Endodermal cell (in vitro differentiated cells): Measurements from ENCODE around the gene IQCN. TPM values are rescaled to one million over a fixed set of nuclear protein-coding genes. Genes with fewer than 3 reads are reported as not detected.

ENCODE experiments used
- DNase-seq: peaks from one replicate; pipeline ENCODE4 v3.0.0-alpha.2; 2017
- H3K27ac ChIP-seq: 2 replicates; pipeline ENCODE4 v1.5.1; 2013; ENCODE audit warnings: mild to moderate bottlenecking, low read depth, low read length, moderate library complexity
- H3K27me3 ChIP-seq: 2 replicates; pipeline ENCODE4 v1.6.1; 2013; ENCODE audit warnings: mild to moderate bottlenecking, low read length, moderate library complexity; ENCODE audit not compliant: insufficient read depth, control insufficient read depth, poor library complexity, severe bottlenecking
- H3K36me3 ChIP-seq: 2 replicates; pipeline ENCODE4 v1.7.0; 2013; ENCODE audit warnings: mild to moderate bottlenecking, low read length, moderate library complexity; ENCODE audit not compliant: control insufficient read depth, insufficient read depth
- H3K4me1 ChIP-seq: one replicate; pipeline ENCODE4 v1.7.0; 2013; ENCODE audit warnings: low read length; ENCODE audit not compliant: control insufficient read depth, insufficient read depth
- H3K4me3 ChIP-seq: 2 replicates; pipeline ENCODE4 v1.5.1; 2013; ENCODE audit warnings: mild to moderate bottlenecking, low read length, moderate library complexity
- H3K9ac ChIP-seq: 2 replicates; pipeline ENCODE4 v1.6.1; 2013; ENCODE audit warnings: mild to moderate bottlenecking, low read length, moderate library complexity; ENCODE audit not compliant: poor library complexity, severe bottlenecking; ENCODE audit errors: extremely low read depth
- H3K9me3 ChIP-seq: 2 replicates; pipeline ENCODE4 v1.6.1; 2013; ENCODE audit warnings: mild to moderate bottlenecking, low read length, moderate library complexity; ENCODE audit not compliant: control insufficient read depth
- H3K27ac Mint-ChIP-seq: 2 replicates; pipeline ENCODE4 v1.8.0; 2020; ENCODE audit warnings: mixed read lengths
- H3K27me3 Mint-ChIP-seq: 2 replicates; pipeline ENCODE4 v1.8.0; 2021; ENCODE audit warnings: mild to moderate bottlenecking, mixed read lengths; ENCODE audit not compliant: insufficient read depth
- H3K36me3 Mint-ChIP-seq: 2 replicates; pipeline ENCODE4 v1.8.0; 2020; ENCODE audit warnings: low read depth, mixed read lengths
- H3K4me1 Mint-ChIP-seq: 2 replicates; pipeline ENCODE4 v1.8.0; 2020; ENCODE audit warnings: mixed read lengths
- H3K4me3 Mint-ChIP-seq: 2 replicates; pipeline ENCODE4 v1.8.0; 2020; ENCODE audit warnings: mild to moderate bottlenecking, moderate library complexity, mixed read lengths
- H3K9me3 Mint-ChIP-seq: 2 replicates; pipeline ENCODE4 v1.8.0; 2020; ENCODE audit warnings: mild to moderate bottlenecking, mixed read lengths
- CTCF ChIP-seq: fragments of 200-600 bp; sonication (generic); conservative IDR thresholded peaks from 2 replicates; pipeline ENCODE4 v1.5.0; 2021; ENCODE audit warnings: antibody characterized with exemption, mild to moderate bottlenecking
- WGBS, 2 experiments: methylation state at CpG; one replicate each; pipeline versions ENCODE4 v1.1.5 to v1.1.7; 2013; ENCODE audit warnings: missing lambda C conversion rate in 2 of 2, mixed read lengths in 1 of 2; ENCODE audit not compliant: insufficient coverage in 1 of 2, insufficient read length in 1 of 2; 5-methylcytosine and 5-hydroxymethylcytosine counted together
- total RNA-seq, 2 donors: library from RNA; stranded (reverse); fragmentation: NEBNext Ultra II Directional in 1 of 2; extraction: Animal tissue kit (Norgen Biotek cat#: 25700) in 1 of 2; gene quantifications; 2 replicates in 1 of 2; 3 replicates in 1 of 2; pipeline ENCODE4 v1.2.1, GENCODE V29; 2021

The IQCN gene
- total RNA-seq, 2 donors from 2014 or later, result 2.4 to 3.3 TPM

GRCh38 chr19:18229915-18230314 lies 44.3 kb downstream of the IQCN start:
- H3K27me3 Mint-ChIP-seq, result peaks cover 48% of the 10 kb centered on the region
- WGBS, 2 experiments, result 82 to 94% methylated on average over 3 to 4 of the region's 4 CpGs

GRCh38 chr19:18229474-18229873 lies 44.8 kb downstream of the IQCN start:
- Histone ChIP-seq H3K27ac (no peak overlapping the region), H3K36me3 (no peaks in the 10 kb centered on the region), H3K27me3 (peaks cover 46% of the 10 kb centered on the region), H3K4me3 (no peak overlapping the region), H3K9ac (no peak overlapping the region), H3K4me1 (no peaks in the 10 kb centered on the region), H3K9me3 (no peaks in the 10 kb centered on the region)
- Mint-ChIP-seq H3K9me3 (no peaks in the 10 kb centered on the region), H3K4me1 (peaks cover 12% of the 10 kb centered on the region), H3K27me3 (peaks cover 48% of the 10 kb centered on the region), H3K36me3 (no peaks in the 10 kb centered on the region), H3K27ac (no peak overlapping the region), H3K4me3 (no peak overlapping the region)
- peak; percentile 74 for TF ChIP-seq CTCF
- 78 to 83% methylated on average over 4 to 5 of the region's 5 CpGs for WGBS, 2 experiments
- DNase-seq, result no peak

More at GRCh38 chr19:18229915-18230314, 44.3 kb downstream of the IQCN start:
- Mint-ChIP-seq H3K9me3 (no peaks in the 10 kb centered on the region), H3K27ac (no peak overlapping the region), H3K4me3 (no peak overlapping the region), H3K36me3 (no peaks in the 10 kb centered on the region), H3K4me1 (peaks cover 8% of the 10 kb centered on the region)
- H3K4me3 ChIP-seq, result no peak overlapping the region
- H3K9me3 ChIP-seq, result no peaks in the 10 kb centered on the region
- no peaks in the 10 kb centered on the region for H3K36me3 ChIP-seq
- H3K4me1 ChIP-seq, result no peaks in the 10 kb centered on the region
- H3K27me3 ChIP-seq, result peaks cover 47% of the 10 kb centered on the region
- no peak overlapping the region for H3K27ac ChIP-seq
- no peak overlapping the region for H3K9ac ChIP-seq
- DNase-seq, result no peak
- no peak for TF ChIP-seq CTCF

GRCh38 chr19:18227781-18228271 lies 46.4 kb downstream of the IQCN start:
- H3K9me3 ChIP-seq, result no peaks in the 10 kb centered on the region
- no peak overlapping the region for H3K4me3 ChIP-seq
- DNase-seq, result no peak
- H3K27ac ChIP-seq, result no peak overlapping the region
- Mint-ChIP-seq H3K9me3 (no peaks in the 10 kb centered on the region), H3K4me3 (no peak overlapping the region), H3K27ac (no peak overlapping the region), H3K27me3 (peaks cover 39% of the 10 kb centered on the region), H3K4me1 (peaks cover 12% of the 10 kb centered on the region), H3K36me3 (no peaks in the 10 kb centered on the region)
- WGBS, 2 experiments, result 83 to 94% methylated on average over 1 to 6 of the region's 6 CpGs
- H3K27me3 ChIP-seq, result peaks cover 36% of the 10 kb centered on the region
- H3K9ac ChIP-seq, result no peak overlapping the region
- H3K36me3 ChIP-seq, result no peaks in the 10 kb centered on the region
- TF ChIP-seq CTCF, result no peak
- no peaks in the 10 kb centered on the region for H3K4me1 ChIP-seq
